Measurements from ENCODE around the gene EOLA1.
"Not testable (repeated sequence)": the region's sequence is repeated elsewhere in the genome, so short reads cannot be mapped to it uniquely, and the experiment has no call there.

Gene EOLA1

GRCh38 chrX:149539283-149540130 is 1.3 kb upstream of the EOLA1 start:
- Histone ChIP-seq H3K27ac (ENCODE audit: insufficient read depth in 1 of 2, low read depth in 1 of 2, low read length in 2 of 2, poor library complexity in 1 of 2, severe bottlenecking in 2 of 2) (peak overlapping the region in 1 of 2 experiments; percentile 34), H3K27me3 (replicated peaks in 2 of 5; ENCODE audit: control insufficient read depth in 4 of 5, insufficient read depth in 5 of 5, low read length in 4 of 5) (no peaks in the 10 kb centered on the region), H3K4me3 (ENCODE audit: control insufficient read depth in 1 of 7, extremely low read depth in 1 of 7, insufficient read depth in 4 of 7, low read depth in 2 of 7, low read length in 6 of 7) (peak overlapping the region; percentile 40 to 74 (median 63)), H3K9me3 (ENCODE audit: control extremely low read depth in 1 of 5, control insufficient read depth in 4 of 5, insufficient read depth in 2 of 5, low read depth in 1 of 5, low read length in 4 of 5) (peaks cover 0 to 3% (median 0%) of the 10 kb centered on the region in 5 experiments), H3K4me1 (ENCODE audit: control extremely low read depth in 1 of 4, control insufficient read depth in 4 of 4, insufficient read depth in 4 of 4, low read length in 3 of 4) (peaks cover 0 to 21% (median 10%) of the 10 kb centered on the region in 4 experiments), H3K36me3 (ENCODE audit: control insufficient read depth in 4 of 4, insufficient read depth in 4 of 4, low read length in 3 of 4) (peaks cover 0 to 4% (median 0%) of the 10 kb centered on the region in 4 experiments)
- peak; percentile 92 to 97 (median 96) for DNase-seq
- ChIA-PET CTCF (interaction anchor here (0.7 to 3.6 kb wide), 5 partner anchors 8 to 34 kb away, joined by 3 to 27 read pairs (median 5); partner anchors contain the start of gene IDS), POLR2A (interaction anchor here (0.5 to 0.7 kb wide), 2 partner anchors 27 kb away, joined by 3 read pairs; no protein-coding TSS in a partner anchor)
- WGBS (ENCODE audit: insufficient coverage) = 39% methylated on average over 20 of the region's 34 CpGs

- Histone ChIP-seq H3K4me1 (ENCODE audit: control extremely low read depth in 1 of 4, control insufficient read depth in 4 of 4, insufficient read depth in 4 of 4, low read length in 3 of 4) (peaks cover 0 to 21% (median 10%) of the 10 kb centered on the region in 4 experiments), H3K9me3 (ENCODE audit: control extremely low read depth in 1 of 5, control insufficient read depth in 4 of 5, insufficient read depth in 2 of 5, low read depth in 1 of 5, low read length in 4 of 5) (peaks cover 0 to 3% (median 0%) of the 10 kb centered on the region in 5 experiments), H3K4me3 (ENCODE audit: control insufficient read depth in 1 of 7, extremely low read depth in 1 of 7, insufficient read depth in 4 of 7, low read depth in 2 of 7, low read length in 6 of 7) (peak overlapping the region in 5 of 7 experiments; percentile 36 to 83 (median 67)), H3K27me3 (replicated peaks in 2 of 5; ENCODE audit: control insufficient read depth in 4 of 5, insufficient read depth in 5 of 5, low read length in 4 of 5) (no peaks in the 10 kb centered on the region), H3K36me3 (ENCODE audit: control insufficient read depth in 4 of 4, insufficient read depth in 4 of 4, low read length in 3 of 4) (peaks cover 0 to 2% (median 0%) of the 10 kb centered on the region in 4 experiments), H3K27ac (ENCODE audit: insufficient read depth in 1 of 2, low read depth in 1 of 2, low read length in 2 of 2, poor library complexity in 1 of 2, severe bottlenecking in 2 of 2) (peak overlapping the region; percentile 91 to 96)
- ChIA-PET CTCF (interaction anchor here (1.1 to 3.6 kb wide), 4 partner anchors 8 to 32 kb away, joined by 4 to 27 read pairs (median 4); no protein-coding TSS in a partner anchor), POLR2A (interaction anchor here (0.7 kb wide), 2 partner anchors 28 to 35 kb away, joined by 3 to 4 read pairs; partner anchors contain the start of gene IDS)
- DNase-seq = peak; percentile 86 to 93 (median 92)
- 11% methylated on average over 7 of the region's 24 CpGs for WGBS (ENCODE audit: insufficient coverage)
These were observed 636 bp upstream of the EOLA1 start for GRCh38 chrX:149540131-149540620.

GRCh38 chrX:149541521-149542047 is 772 bp downstream of the EOLA1 start:
- ChIA-PET CTCF (interaction anchor here (1.6 to 3.6 kb wide), 2 partner anchors 30 to 34 kb away, joined by 4 to 27 read pairs; no protein-coding TSS in a partner anchor), POLR2A (interaction anchor here (0.6 kb wide), 1 partner anchor 12 kb away, joined by 3 read pairs; no protein-coding TSS in a partner anchor)
- Histone ChIP-seq H3K4me3 (ENCODE audit: control insufficient read depth in 1 of 7, extremely low read depth in 1 of 7, insufficient read depth in 4 of 7, low read depth in 2 of 7, low read length in 6 of 7) (peak overlapping the region; percentile 55 to 83 (median 71)), H3K4me1 (ENCODE audit: control extremely low read depth in 1 of 4, control insufficient read depth in 4 of 4, insufficient read depth in 4 of 4, low read length in 3 of 4) (peaks cover 0 to 14% (median 10%) of the 10 kb centered on the region in 4 experiments), H3K36me3 (ENCODE audit: control insufficient read depth in 4 of 4, insufficient read depth in 4 of 4, low read length in 3 of 4) (peaks cover 0 to 4% (median 0%) of the 10 kb centered on the region in 4 experiments), H3K27ac (ENCODE audit: insufficient read depth in 1 of 2, low read depth in 1 of 2, low read length in 2 of 2, poor library complexity in 1 of 2, severe bottlenecking in 2 of 2) (peak overlapping the region; percentile 91 to 96), H3K27me3 (replicated peaks in 2 of 5; ENCODE audit: control insufficient read depth in 4 of 5, insufficient read depth in 5 of 5, low read length in 4 of 5) (no peaks in the 10 kb centered on the region), H3K9me3 (ENCODE audit: control extremely low read depth in 1 of 5, control insufficient read depth in 4 of 5, insufficient read depth in 2 of 5, low read depth in 1 of 5, low read length in 4 of 5) (peaks cover 0 to 3% (median 0%) of the 10 kb centered on the region in 5 experiments)
- 49% methylated on average over 13 of the region's 13 CpGs for WGBS (ENCODE audit: insufficient coverage)
- peak; percentile 14 to 52 (median 25) for DNase-seq

DNA sequence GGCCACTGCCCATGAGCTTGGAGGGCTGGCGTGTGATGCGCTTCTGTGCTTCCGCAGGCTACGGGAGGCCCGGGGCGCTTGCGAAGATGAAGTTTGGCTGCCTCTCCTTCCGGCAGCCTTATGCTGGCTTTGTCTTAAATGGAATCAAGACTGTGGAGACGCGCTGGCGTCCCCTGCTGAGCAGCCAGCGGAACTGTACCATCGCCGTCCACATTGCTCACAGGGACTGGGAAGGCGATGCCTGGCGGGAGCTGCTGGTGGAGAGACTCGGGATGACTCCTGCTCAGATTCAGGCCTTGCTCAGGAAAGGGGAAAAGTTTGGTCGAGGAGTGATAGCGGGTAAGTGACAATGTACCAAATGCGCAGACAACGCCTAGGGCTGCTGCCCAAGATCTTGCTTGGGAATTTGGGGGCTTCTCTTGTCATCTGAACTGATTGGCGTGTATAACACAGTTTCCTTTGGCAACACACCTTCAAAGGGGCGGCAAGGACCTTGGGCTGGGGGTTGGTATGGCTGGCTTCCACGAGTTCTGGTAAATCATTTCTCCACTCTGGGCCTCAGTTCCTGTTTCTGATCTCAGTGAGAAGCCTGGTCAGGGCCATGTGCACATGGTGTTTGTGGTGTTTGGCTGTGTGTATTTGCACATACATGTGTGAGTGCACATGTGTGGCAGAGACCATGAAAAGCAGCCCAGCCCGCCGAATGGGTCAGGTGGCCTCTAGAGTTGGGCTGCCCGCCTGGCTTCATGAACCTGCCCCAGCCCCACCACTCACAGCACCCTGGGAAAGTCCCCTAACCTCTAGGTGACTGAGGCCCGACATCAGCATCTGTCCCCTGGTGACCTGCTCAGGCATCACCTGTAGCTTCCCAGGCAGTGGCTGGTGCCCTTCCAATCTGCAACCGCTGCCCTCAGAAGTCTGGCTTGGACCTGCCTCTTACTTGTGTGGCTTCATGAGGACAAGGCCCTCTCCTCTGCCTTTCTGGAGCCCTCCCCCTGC is 5.0 kb downstream of the EOLA1 start:
- H3K27ac ChIP-seq (ENCODE audit: insufficient read depth in 1 of 2, low read depth in 1 of 2, low read length in 2 of 2, poor library complexity in 1 of 2, severe bottlenecking in 2 of 2); H3K27me3 ChIP-seq (replicated peaks in 2 of 5; ENCODE audit: control insufficient read depth in 4 of 5, insufficient read depth in 5 of 5, low read length in 4 of 5); H3K4me3 ChIP-seq (ENCODE audit: control insufficient read depth in 1 of 7, extremely low read depth in 1 of 7, insufficient read depth in 4 of 7, low read depth in 2 of 7, low read length in 6 of 7); H3K36me3 ChIP-seq (ENCODE audit: control insufficient read depth in 4 of 4, insufficient read depth in 4 of 4, low read length in 3 of 4); H3K9me3 ChIP-seq (ENCODE audit: control extremely low read depth in 1 of 5, control insufficient read depth in 4 of 5, insufficient read depth in 2 of 5, low read depth in 1 of 5, low read length in 4 of 5); POLR2A ChIA-PET; CTCF ChIA-PET: not testable (repeated sequence)
- no CpG with 5 or more reads among the region's 29 CpGs for WGBS (ENCODE audit: insufficient coverage)
- DNase-seq = peak; percentile 15 to 27 (median 23)
- H3K4me1 ChIP-seq (ENCODE audit: control extremely low read depth in 1 of 4, control insufficient read depth in 4 of 4, insufficient read depth in 4 of 4, low read length in 3 of 4) = peaks cover 0 to 10% (median 6%) of the 10 kb centered on the region in 4 experiments

DNA sequence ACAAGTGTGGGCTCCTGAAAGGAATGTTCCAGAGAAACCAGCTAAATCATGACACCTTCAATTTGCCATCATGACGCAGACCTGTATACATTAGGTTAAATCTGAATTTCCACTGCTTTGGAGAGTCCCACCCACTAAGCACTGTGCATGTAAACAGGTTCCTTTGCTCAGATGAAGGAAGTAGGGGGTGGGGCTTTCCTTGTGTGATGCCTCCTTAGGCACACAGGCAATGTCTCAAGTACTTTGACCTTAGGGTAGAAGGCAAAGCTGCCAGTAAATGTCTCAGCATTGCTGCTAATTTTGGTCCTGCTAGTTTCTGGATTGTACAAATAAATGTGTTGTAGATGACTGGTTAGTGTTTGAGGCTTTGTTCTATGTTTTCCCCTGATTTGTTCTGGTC is 6.2 kb downstream of the EOLA1 start:
- H3K4me3 ChIP-seq (ENCODE audit: control insufficient read depth in 1 of 7, extremely low read depth in 1 of 7, insufficient read depth in 4 of 7, low read depth in 2 of 7, low read length in 6 of 7); H3K27me3 ChIP-seq (replicated peaks in 2 of 5; ENCODE audit: control insufficient read depth in 4 of 5, insufficient read depth in 5 of 5, low read length in 4 of 5); DNase-seq; POLR2A ChIA-PET; H3K27ac ChIP-seq (ENCODE audit: insufficient read depth in 1 of 2, low read depth in 1 of 2, low read length in 2 of 2, poor library complexity in 1 of 2, severe bottlenecking in 2 of 2); H3K36me3 ChIP-seq (ENCODE audit: control insufficient read depth in 4 of 4, insufficient read depth in 4 of 4, low read length in 3 of 4); CTCF ChIA-PET; H3K9me3 ChIP-seq (ENCODE audit: control extremely low read depth in 1 of 5, control insufficient read depth in 4 of 5, insufficient read depth in 2 of 5, low read depth in 1 of 5, low read length in 4 of 5); H3K4me1 ChIP-seq (ENCODE audit: control extremely low read depth in 1 of 4, control insufficient read depth in 4 of 4, insufficient read depth in 4 of 4, low read length in 3 of 4): not testable (repeated sequence)
- WGBS (ENCODE audit: insufficient coverage) = no CpG with 5 or more reads among the region's 1 CpG

GRCh38 chrX:149547782-149548181 is 7.0 kb downstream of the EOLA1 start:
- H3K4me3 ChIP-seq (ENCODE audit: control insufficient read depth in 1 of 7, extremely low read depth in 1 of 7, insufficient read depth in 4 of 7, low read depth in 2 of 7, low read length in 6 of 7); H3K9me3 ChIP-seq (ENCODE audit: control extremely low read depth in 1 of 5, control insufficient read depth in 4 of 5, insufficient read depth in 2 of 5, low read depth in 1 of 5, low read length in 4 of 5); POLR2A ChIA-PET; H3K36me3 ChIP-seq (ENCODE audit: control insufficient read depth in 4 of 4, insufficient read depth in 4 of 4, low read length in 3 of 4); H3K27me3 ChIP-seq (replicated peaks in 2 of 5; ENCODE audit: control insufficient read depth in 4 of 5, insufficient read depth in 5 of 5, low read length in 4 of 5); H3K4me1 ChIP-seq (ENCODE audit: control extremely low read depth in 1 of 4, control insufficient read depth in 4 of 4, insufficient read depth in 4 of 4, low read length in 3 of 4); H3K27ac ChIP-seq (ENCODE audit: insufficient read depth in 1 of 2, low read depth in 1 of 2, low read length in 2 of 2, poor library complexity in 1 of 2, severe bottlenecking in 2 of 2); DNase-seq; CTCF ChIA-PET: not testable (repeated sequence)
- no CpG with 5 or more reads among the region's 3 CpGs for WGBS (ENCODE audit: insufficient coverage)

Measured in common myeloid progenitor, CD34-positive (primary cell).